Stromal cell of bone marrow (primary cell): ENCODE measurements around the gene TPT1.
"Not testable (repeated sequence)": the region's sequence is repeated elsewhere in the genome, so short reads cannot be mapped to it uniquely, and the experiment has no call there.

Experiments
- DNase-seq: peaks from one replicate; pipeline ENCODE4 v3.0.0-alpha.2; 2012; ENCODE audit warnings: low read depth

TPT1 gene

DNA sequence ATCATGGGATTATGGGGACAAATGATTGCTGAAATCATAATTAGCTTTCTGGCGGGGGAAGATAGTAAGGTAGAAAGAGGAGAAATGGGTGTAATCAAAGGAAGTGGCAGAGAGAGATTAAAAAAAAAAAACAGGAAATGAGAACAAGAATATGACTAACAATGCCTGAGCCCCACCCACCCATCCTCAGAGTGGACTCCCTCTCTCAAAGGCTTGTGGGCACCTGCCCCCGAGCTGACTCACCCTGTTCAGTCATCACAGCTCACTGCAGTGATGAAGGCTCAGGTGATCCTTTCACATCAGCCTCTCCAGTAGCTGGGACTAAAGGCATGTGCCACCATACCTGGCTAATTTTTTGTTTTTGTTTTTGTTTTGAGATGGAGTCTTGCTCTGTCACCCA lies 26.4 kb upstream of the TPT1 start:
- peak; percentile 84 for DNase-seq

DNA sequence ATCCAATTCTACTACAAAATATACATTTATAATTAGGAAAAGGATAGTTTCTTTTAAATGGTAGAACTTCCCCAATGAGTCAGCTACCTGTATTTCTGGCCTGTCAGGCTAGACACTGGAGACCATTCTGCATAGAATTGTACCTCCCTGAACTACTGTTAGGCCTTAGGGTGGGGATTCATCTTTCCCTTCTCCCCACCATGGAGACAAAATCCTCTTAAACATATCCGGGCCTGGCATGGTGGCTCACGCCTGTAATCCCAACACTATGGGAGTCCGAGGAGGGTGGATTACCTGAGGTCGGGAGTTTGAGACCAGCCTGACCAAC lies 24.5 kb upstream of the TPT1 start:
- DNase-seq = no peak

DNA sequence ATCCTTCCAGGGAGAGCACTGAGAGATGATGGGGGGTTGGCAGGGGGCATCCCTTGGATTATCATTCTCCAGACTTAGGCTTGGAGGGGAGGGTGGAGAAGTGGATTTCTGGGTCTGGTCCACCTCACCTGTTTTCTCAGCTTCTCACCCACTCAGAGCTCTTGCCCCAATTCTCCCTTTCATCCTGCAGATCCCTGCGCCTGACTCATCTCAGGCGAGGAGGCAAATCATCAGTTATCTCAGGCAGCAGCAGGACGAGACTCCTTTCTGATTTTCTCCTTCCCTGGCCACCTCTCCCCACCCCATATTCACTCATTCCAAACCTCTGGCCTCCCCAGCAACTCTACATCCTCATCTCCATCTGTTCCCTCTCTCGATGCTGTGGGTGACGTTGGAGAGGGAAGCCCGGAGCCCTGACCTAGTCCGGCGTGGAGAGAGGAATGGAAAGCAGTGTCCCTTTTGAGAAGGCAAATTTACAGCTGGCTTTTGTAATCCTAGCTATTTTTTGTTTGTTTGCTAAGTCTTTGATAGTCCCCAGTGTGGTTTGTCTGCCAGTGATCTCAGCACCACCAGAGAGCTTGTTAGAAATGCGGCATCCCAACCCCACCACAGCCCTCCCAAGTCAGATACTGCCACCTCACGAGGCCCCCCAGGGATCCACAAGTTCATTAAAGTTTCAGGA lies 24.0 kb upstream of the TPT1 start:
- no peak for DNase-seq

DNA sequence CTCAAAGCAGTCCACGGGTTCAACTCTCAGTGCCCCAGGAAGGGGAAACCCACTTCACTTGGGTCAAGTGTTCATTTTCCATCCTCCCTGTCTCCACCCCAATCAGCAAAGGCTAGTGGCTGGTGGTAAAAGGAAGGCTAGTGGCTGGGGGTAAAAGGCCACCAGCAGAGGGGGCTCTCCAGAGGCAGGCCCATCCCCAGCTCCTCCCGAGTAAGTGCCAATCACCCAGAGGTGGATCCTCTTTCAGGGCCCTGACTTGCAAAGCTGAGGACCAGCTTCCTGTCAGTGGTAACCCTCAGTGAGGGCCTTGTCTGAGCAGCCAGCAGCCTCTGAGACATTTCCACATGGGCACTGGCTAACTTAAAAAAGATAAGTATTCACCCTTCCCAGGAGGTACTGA lies 22.0 kb upstream of the TPT1 start:
- DNase-seq = no peak

DNA sequence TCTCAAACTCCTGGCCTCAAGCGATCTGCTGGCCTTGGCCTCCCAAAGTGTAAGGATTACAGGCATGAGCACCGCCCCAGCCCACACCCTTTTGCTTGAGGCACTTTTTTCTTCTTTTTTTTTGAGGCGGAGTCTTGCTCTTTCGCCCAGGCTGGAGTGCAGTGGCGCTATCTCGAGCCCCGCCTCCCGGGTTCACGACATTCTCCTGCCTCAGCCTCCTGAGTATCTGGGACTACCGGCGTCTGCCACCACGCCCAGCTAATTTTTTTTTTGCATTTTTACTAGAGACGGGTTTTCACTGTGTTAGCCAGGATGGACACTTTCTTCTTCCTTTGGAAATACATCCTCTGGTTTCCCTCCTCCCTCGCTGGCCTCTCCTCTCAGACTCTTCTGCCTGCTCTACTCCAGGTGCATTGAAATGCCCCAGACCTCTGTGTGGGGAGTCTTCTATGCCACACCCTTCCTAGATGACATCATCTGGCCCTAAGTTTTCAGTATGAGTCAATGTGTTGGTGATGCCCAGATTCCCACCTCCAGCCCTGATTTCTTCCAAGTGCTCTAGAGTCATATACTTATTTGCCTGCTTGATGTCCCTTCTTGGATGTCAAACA lies 20.7 kb upstream of the TPT1 start:
- peak; percentile 33 for DNase-seq

DNA sequence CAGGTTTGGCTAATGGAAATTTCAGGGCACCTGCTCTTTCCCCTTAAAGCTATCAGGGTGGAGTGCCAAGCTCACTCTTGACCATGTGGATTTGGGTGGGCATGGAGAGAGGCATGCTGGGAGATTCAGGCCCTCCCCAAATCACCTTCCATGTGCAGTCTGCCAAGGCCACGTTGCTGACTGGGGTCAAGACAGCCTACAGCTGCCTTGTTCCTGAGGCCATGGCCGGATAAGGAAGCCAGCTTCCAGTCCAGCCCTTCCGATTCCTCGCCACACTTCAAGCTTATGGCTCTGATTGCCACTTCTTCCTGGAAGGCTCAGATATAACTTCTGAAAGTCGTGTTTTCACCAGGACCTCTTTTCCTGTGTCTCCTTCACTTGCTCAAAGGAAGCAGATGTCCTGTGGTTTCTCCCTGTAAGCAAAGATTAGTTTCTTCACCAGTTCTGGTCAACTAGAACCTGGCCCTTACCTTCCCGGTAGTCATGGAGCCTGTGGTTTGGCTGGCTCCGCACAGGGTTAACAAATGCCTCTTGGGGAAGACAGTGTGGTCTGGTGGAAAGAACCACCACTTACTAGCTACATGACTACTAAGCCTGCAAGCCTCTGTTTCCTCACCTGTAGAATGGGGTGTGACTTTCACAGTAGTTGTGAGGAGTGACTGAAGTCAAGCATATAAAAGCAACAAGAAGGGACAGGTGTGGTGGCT lies 16.1 kb upstream of the TPT1 start:
- no peak for DNase-seq

DNA sequence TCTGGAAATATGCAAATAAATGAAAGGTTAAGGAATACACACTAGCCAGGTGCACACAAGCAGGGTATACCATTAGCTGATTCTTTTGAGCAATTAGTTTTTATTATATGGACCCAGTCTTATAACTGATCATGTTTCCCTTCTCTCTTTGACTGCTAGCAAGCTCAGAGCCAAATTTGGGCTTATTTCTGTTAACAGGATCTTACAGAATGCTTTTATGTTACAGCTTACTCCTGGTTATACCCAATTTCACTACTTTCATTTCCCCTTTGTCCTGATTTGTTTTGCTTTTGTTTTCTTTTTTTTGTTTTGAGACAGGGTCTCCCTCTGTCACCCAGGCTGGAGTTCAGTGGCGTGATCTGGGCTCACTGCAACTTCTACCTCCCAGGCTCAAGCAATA lies 12.9 kb upstream of the TPT1 start:
- DNase-seq = no peak

DNA sequence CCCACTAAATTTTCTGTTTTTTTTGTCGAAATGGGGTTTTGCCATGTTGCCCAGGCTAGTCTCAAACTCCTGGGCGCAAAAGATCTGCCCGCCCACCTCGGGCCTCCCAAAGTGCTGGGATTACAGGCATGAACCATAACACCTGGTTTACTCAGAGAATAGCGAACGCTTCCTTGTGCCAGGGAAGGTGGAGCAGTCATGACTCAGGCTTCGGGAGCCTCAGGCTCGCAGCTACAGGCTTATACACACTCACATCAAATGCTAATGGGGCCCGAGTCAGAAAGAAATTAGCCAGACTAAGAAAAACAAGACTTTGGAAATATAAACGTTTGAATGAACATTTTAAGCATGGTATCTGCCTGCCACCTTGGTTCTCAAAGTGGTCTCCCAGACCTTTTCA lies 11.0 kb upstream of the TPT1 start:
- DNase-seq = no peak

DNA sequence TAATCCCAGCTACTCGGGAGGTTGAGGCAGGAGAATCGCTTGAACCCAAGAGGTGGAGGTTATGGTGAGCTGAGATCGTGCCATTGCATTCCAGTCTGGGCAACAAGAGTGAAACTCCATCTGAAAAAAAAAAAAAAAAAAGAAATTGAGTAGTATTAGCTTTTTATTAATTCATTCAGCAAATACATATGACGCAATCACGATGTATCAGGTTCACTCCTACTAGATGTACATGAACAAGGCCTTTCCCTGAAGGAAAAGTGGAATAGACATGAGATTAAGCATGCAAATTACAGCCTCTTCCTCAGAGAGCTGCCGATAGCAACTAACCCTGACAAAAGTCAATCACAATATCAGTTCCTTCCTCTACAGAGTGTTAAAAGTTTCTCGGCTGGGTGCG lies 9.2 kb upstream of the TPT1 start:
- no peak for DNase-seq

DNA sequence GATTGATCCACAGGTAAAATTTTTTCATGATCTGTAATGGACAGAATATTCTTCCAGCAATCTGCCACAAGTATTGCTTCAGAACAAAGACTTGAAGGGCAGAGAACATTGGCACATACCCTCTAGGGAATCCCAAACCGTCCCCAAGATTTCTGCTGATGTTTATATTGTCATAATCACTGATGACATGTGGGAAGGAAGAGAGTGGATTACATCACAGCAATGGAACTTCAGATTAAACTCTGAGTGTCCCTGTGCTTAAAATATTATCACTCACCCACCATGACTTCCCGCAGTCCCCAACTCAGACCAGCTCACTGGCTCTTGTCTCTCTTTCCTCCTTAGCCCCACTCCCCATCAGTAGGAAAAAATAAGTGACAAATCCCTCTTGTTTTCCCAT lies 8.5 kb upstream of the TPT1 start:
- DNase-seq = no peak

DNA sequence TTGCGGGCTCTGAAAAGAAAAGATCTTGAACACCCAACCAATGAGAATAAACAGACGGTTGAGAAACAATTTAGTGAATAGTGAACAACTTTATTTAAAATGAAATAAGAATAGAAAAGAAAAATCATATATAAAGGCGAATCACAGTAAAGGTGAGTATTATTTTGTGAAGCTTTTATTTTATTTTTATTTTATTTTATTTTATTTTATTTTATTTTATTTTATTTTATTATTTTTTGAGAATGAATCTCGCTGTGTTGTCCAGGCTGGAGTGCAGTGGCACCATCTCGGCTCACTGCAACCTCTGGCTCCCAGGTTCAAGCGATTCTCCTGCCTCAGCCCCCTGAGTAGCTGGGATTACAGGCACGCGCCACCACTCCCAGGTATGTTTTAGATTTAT lies 3.1 kb upstream of the TPT1 start:
- not testable (repeated sequence) for DNase-seq

DNA sequence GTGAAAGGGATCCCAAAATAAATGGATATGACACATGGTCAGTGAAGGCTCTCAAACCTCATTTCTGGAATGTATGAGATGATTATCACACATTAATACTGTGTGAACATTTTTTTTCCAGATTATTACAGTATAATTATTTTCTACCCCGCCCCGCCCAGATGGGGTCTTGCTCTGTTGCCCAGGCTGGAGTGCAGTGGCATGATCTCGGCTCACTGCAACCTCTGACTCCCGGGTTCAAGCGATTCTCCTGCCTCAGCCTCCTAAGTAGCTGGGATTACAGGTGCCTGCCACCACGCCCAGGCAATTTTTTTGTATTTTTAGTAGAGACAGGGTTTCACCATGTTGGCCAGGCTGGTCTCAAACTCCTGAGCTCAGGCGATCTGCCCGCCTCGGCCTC lies 2.1 kb upstream of the TPT1 start:
- not testable (repeated sequence) for DNase-seq

DNA sequence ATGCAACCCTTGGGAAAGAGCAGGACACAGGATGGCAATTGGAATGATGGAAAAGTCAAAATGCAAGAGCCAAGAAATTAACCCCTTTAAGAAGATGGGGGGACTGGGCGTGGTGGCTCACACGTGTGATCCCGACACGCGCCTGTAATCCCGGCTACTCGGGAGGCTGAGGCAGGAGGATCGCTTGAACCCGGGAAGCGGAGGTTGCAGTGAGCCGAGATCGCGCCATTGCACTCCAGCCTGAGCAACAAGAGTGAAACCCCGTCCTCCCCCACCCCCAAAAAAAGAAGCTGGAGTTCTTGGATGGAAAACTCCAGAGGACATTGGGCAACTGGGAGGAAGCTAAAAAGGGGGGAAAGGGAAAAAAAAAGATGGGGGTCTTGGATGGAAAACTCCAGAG lies 1.7 kb upstream of the TPT1 start:
- DNase-seq = not testable (repeated sequence)

DNA sequence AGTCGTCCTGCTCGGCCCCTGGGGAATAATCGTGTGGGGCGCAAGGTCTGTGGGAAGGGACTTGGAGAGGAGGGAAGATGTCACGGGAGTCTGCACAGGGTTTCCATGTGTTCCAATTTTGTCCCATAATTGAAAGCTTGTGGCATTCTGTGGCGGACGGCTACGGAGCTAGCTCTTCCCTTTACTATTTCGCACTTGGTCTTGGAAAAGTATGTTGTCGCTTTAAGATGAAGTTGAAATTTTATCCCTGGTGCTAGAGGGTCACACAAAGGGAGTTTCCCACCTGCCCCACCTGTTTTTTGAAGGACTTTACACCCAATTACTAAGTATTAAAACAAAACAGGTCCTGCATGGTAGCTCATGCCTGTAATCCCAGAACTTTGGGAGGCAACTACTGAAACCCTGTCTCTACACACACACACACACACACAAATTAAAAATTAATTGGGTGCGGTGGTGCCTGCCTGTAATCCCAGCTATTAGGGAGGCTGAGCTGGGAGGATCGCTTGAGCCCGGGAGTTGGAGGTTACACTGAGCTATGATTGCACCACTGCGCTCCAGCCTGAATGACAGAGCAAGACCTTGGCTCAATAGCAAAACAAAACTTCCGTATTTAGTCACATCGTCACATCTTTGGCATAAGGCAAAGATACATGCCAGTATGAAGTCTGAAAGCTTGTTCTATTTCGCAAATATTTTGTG lies 967 bp upstream of the TPT1 start:
- peak; percentile 50 for DNase-seq

DNA sequence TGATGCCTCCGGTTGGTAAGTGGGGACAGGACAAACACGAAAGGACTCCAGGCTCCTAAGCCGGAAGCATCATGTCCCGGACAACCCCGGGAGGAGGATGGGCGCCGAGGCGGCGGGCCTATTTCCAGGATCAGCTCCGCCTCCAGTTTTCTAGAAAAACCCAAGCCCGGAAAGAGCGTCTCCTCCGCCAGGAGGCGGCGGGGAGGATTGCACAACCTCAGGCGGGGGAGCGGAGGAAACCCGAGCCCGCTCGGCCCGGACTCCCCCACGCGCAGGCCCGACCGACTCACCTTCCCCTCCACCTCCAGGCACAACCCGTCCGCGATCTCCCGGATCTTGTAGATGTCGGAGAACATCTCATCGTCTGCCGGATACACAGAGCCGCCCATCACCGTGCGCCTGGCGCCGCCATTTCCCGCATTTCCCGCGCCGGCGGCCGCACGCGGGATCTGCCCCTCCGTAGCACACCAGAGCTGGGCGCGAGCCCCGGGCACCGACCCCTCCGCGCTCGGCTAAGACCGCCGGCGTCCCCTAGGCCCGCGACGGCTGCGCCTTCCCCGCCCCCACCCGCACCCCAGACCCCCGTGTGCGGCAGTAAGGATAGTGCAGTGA lies 455 bp downstream of the TPT1 start:
- DNase-seq = peak; percentile 88

DNA sequence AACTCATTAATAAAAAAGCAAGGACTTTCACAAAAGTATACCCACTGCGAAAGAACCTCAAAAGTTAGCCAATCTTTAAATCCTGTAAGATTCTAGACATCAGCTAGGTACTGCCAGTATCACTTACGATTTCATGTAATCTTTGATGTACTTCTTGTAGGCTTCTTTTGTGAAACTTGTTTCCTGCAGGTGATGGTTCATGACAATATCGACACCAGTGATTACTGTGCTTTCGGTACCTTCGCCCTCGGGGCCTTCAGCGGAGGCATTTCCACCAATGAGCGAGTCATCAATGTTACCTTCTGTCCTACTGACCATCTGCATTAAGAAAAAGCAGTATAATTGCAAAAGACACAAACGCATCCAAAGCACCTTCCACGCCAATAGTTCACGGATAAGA lies 1.1 kb downstream of the TPT1 start:
- no peak for DNase-seq

DNA sequence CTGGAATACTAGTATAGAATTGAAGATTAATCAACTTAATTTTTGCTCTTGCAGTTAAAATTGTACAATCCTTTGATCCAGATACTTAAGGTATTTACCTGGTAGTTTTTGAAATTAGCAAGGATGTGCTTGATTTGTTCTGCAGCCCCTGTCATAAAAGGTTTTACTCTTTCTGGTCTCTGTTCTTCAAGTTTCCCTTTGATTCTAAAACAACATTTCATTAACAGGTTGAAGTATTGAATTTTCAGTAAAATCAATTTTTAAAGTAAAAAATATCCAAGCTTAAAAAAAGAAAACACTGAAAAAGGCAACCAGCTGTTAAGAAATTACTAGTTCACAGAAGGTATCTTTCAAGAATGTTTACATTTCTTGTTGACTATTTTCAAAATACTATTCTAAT lies 1.6 kb downstream of the TPT1 start:
- no peak for DNase-seq

DNA sequence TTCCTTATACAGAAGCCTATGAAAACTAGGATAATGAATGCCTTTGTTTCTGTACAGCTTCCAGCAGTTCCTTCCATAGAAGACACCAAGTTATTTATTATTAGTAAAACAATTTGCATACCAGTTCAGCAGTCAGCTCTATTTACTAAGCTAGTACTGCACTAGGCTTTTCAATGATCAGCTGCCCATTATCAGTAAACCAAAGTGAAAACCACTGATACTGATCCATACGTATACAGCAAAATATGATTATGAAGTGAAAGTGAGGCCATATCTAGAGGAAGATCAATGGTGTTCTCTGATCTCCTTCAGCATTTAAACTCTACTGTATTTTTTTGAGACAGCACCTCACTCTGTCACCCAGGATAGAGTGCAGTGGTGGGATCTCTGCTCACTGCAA lies 3.2 kb downstream of the TPT1 start:
- DNase-seq = no peak

DNA sequence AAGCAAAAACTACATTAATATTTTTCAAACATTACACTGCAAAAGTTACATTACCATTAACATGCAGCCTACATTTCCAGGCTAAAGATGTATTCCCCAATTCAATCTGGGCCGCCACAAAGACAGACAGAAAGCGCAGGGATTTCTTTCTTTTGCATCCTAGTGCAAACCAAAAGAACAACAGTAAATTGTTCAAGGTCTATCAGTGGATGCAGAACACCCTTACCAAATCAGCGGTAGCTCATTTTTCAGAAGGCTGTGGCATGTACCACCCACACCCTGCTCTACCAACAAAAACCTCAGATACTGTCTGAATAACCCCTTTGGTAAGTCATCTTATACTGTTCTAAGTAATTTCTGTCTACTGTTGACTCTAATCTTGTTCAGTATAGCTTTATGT lies 3.6 kb downstream of the TPT1 start:
- no peak for DNase-seq

DNA sequence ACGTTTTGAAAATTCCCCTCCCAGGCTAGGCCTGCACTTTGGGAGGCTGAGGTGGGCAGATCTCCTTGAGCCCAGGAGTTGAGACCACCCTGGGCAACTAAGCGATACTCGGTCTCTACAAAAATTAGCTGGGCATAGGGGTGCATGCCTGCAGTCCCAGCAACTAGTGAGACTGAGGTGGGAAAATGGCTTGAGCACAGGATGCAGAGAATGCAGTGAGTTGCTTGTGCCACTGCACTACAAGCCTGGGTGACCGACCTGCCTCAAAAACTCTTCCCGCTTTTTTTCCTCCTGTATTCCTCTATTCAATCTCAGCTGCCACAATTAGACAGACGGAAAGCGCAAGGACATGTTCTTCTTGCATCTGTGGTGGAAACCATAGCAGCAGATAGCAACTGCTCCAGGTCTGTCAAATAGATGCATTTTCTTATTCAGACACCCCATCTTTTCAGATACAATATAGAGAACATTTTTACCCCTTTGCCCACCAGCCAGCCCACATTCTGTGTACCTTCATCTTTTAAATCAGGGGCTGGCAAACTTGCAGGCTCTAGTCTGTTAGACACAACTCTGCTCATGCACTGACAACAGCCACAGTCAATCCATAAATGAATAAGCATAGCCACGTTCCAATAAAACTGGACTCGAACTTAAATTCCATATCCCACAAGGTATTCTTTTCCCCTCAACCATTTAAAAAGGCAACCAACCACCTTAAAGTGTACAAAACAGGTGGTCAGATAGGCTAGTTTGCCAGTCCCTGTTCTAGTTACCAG lies 4.8 kb downstream of the TPT1 start:
- DNase-seq = no peak

DNA sequence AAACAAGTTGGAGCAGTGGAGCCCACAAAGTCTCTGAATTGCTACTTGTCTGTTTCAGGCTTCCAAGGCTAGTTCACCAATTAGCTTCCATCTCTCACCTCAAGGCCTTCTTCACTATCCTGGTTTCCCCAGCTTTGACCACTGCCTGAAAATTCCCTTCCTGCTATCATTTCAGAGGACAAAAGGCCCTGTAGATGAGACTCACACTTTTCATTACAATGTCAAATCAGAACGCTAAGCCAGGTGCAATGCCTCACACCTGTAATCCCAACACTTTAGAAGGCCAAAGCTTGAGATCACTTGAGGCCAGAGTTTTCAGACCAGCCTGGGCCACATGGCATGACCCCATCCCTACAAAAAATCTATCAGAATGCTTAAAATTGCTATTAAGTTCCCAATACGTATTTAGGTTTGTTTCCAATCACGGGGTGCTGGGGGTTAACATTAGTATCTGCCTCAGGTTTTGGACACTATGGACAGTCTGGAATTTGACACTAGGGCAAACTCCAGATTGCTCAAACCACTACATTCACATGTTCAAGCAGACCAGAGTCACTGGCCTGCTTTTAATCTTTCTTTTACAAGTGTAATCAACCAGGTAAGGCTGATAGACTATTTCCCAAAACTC lies 5.5 kb downstream of the TPT1 start:
- no peak for DNase-seq
